DOHH2 (cell line): ENCODE data around the gene TMEM14B.

Experiments
- H3F3A ChIP-seq: fragments of 200-600 bp; sonication (generic), shearing (Covaris generic); 2 replicates; pipeline ENCODE4 v1.6.0; 2016; ENCODE audit warnings: antibody characterized with exemption, mild to moderate bottlenecking; ENCODE audit not compliant: control insufficient read depth, insufficient read depth
- H3K27ac ChIP-seq: fragments of 200-600 bp; sonication (generic); 2 replicates; pipeline ENCODE4 v1.5.1; 2014; ENCODE audit warnings: low read depth, mild to moderate bottlenecking, low read length, moderate library complexity
- H3K27me3 ChIP-seq: fragments of 200-600 bp; sonication (generic); 2 replicates; pipeline ENCODE4 v1.6.1; 2014; ENCODE audit warnings: mild to moderate bottlenecking, low read length, mixed read lengths; ENCODE audit not compliant: control insufficient read depth
- H3K36me3 ChIP-seq: fragments of 200-600 bp; sonication (generic); 2 replicates; pipeline ENCODE4 v1.6.1; 2014; ENCODE audit warnings: mild to moderate bottlenecking, low read length, moderate library complexity, mixed read lengths; ENCODE audit not compliant: control insufficient read depth
- H3K4me1 ChIP-seq: fragments of 200-600 bp; sonication (generic); 2 replicates; pipeline ENCODE4 v1.6.1; 2014; ENCODE audit warnings: mild to moderate bottlenecking, low read length, mixed read lengths; ENCODE audit not compliant: control insufficient read depth
- H3K4me2 ChIP-seq: fragments of 200-600 bp; sonication (generic); 2 replicates; pipeline ENCODE4 v1.6.0; 2014; ENCODE audit warnings: mild to moderate bottlenecking, low read length, moderate library complexity
- H3K4me3 ChIP-seq: fragments of 200-600 bp; sonication (generic); 2 replicates; pipeline ENCODE4 v1.5.1; 2014; ENCODE audit warnings: mild to moderate bottlenecking, low read length, mixed read lengths
- H3K79me2 ChIP-seq: fragments of 200-600 bp; sonication (generic); 2 replicates; pipeline ENCODE4 v1.6.1; 2014; ENCODE audit warnings: mild to moderate bottlenecking, low read length, mixed read lengths; ENCODE audit not compliant: control insufficient read depth
- H3K9me2 ChIP-seq: fragments of 200-600 bp; sonication (generic); replicated peaks from 2 replicates; pipeline ENCODE4 v1.6.1; 2014; ENCODE audit warnings: mild to moderate bottlenecking, low read length, mixed read lengths; ENCODE audit not compliant: control insufficient read depth
- H3K9me3 ChIP-seq: fragments of 200-600 bp; sonication (generic); 2 replicates; pipeline ENCODE4 v1.6.1; 2014; ENCODE audit warnings: antibody characterized with exemption, low read length, mixed read lengths; ENCODE audit not compliant: control insufficient read depth, insufficient read depth
- H4K20me1 ChIP-seq: fragments of 200-600 bp; sonication (generic); 2 replicates; pipeline ENCODE4 v1.6.0; 2014; ENCODE audit warnings: low read depth, mild to moderate bottlenecking, antibody characterized with exemption, low read length, moderate library complexity; ENCODE audit not compliant: control insufficient read depth, insufficient read depth
- CTCF ChIP-seq: fragments of 200-600 bp; sonication (generic); IDR thresholded peaks from one replicate; pipeline ENCODE4 v1.5.1; 2014; ENCODE audit warnings: antibody characterized with exemption, mild to moderate bottlenecking, low read depth, low read length; ENCODE audit not compliant: poor library complexity, severe bottlenecking
- EZH2phosphoT487 ChIP-seq: fragments of 200-600 bp; sonication (generic); IDR thresholded peaks from 2 replicates; pipeline ENCODE4 v1.6.1; 2017; ENCODE audit warnings: borderline replicate concordance, mild to moderate bottlenecking, antibody characterized with exemption, low read length, moderate library complexity, mixed read lengths

TMEM14B gene

GRCh38 chr6:10793695-10794094, 46.1 kb downstream of the TMEM14B start:
- Histone ChIP-seq H3K9me2 (no peaks in the 10 kb centered on the region), H3K36me3 (no peaks in the 10 kb centered on the region), H3K27me3 (no peaks in the 10 kb centered on the region), H3K4me3 (no peak overlapping the region), H3F3A (no peaks in the 10 kb centered on the region), H3K9me3 (no peaks in the 10 kb centered on the region), H4K20me1 (no peaks in the 10 kb centered on the region), H3K27ac (no peak overlapping the region), H3K4me2 (no peak overlapping the region), H3K79me2 (no peaks in the 10 kb centered on the region), H3K4me1 (no peaks in the 10 kb centered on the region)
- TF ChIP-seq CTCF (no peak), EZH2phosphoT487 (no peak)

- H3K27ac ChIP-seq: no peak overlapping the region
- H3K4me2 ChIP-seq: no peak overlapping the region
Observed at GRCh38 chr6:10794239-10794638, 46.6 kb downstream of the TMEM14B start.

GRCh38 chr6:10800810-10801209, 53.2 kb downstream of the TMEM14B start:
- Histone ChIP-seq H3K9me2 (no peaks in the 10 kb centered on the region), H3K4me3 (no peak overlapping the region), H3F3A (no peaks in the 10 kb centered on the region), H3K27ac (no peak overlapping the region), H3K36me3 (no peaks in the 10 kb centered on the region), H3K27me3 (no peaks in the 10 kb centered on the region), H3K4me2 (no peak overlapping the region), H4K20me1 (no peaks in the 10 kb centered on the region), H3K9me3 (no peaks in the 10 kb centered on the region), H3K79me2 (no peaks in the 10 kb centered on the region), H3K4me1 (no peaks in the 10 kb centered on the region)
- no peak for TF ChIP-seq CTCF
- TF ChIP-seq EZH2phosphoT487: no peak

More at GRCh38 chr6:10794239-10794638, 46.6 kb downstream of the TMEM14B start:
- no peaks in the 10 kb centered on the region for H3K9me2 ChIP-seq
- no peaks in the 10 kb centered on the region for H3K36me3 ChIP-seq
- no peak overlapping the region for H3K4me3 ChIP-seq
- no peaks in the 10 kb centered on the region for H3K9me3 ChIP-seq
- no peaks in the 10 kb centered on the region for H3K27me3 ChIP-seq
- H3K79me2 ChIP-seq: no peaks in the 10 kb centered on the region
- no peaks in the 10 kb centered on the region for H3K4me1 ChIP-seq
- no peaks in the 10 kb centered on the region for H4K20me1 ChIP-seq
- no peak for TF ChIP-seq EZH2phosphoT487
- no peak for TF ChIP-seq CTCF
- no peaks in the 10 kb centered on the region for H3F3A ChIP-seq

- H4K20me1 ChIP-seq: no peaks in the 10 kb centered on the region
- H3K4me3 ChIP-seq: no peak overlapping the region
- no peaks in the 10 kb centered on the region for H3K36me3 ChIP-seq
- no peaks in the 10 kb centered on the region for H3K4me1 ChIP-seq
- H3K27me3 ChIP-seq: no peaks in the 10 kb centered on the region
- H3K9me3 ChIP-seq: no peaks in the 10 kb centered on the region
- TF ChIP-seq CTCF (peak; percentile 95), EZH2phosphoT487 (no peak)
- no peaks in the 10 kb centered on the region for H3K79me2 ChIP-seq
- H3F3A ChIP-seq: no peaks in the 10 kb centered on the region
- H3K9me2 ChIP-seq: no peaks in the 10 kb centered on the region
- H3K27ac ChIP-seq: no peak overlapping the region
- no peak overlapping the region for H3K4me2 ChIP-seq
Observed at GRCh38 chr6:10801224-10801848, 53.7 kb downstream of the TMEM14B start.
